ENCODE measurements around the gene RPS6KA2. TPM values are rescaled to one million over a fixed set of nuclear protein-coding genes. Genes with fewer than 3 reads are reported as not detected.
A peak's percentile ranks its signal among the peaks of the same experiment; 100 is the strongest.
"Not testable (repeated sequence)": the region's sequence is repeated elsewhere in the genome, so short reads cannot be mapped to it uniquely, and the experiment has no call there.

Gene RPS6KA2
- total RNA-seq, 2 donors from 2014 or later = 2.9 to 4.0 TPM

GRCh38 chr6:166392755-166393534 is 234.1 kb downstream of the RPS6KA2 start:
- DNase-seq (ENCODE audit: low spot score in 2 of 2); ATAC-seq; H3K36me3 Mint-ChIP-seq; H3K9me3 Mint-ChIP-seq; H3K27ac Mint-ChIP-seq: not testable (repeated sequence)

GRCh38 chr6:166389119-166389518 is 237.9 kb downstream of the RPS6KA2 start:
- no peak for ATAC-seq
- Mint-ChIP-seq H3K27ac (no peak overlapping the region), H3K9me3 (no peaks in the 10 kb centered on the region), H3K36me3 (no peaks in the 10 kb centered on the region)
- no peak for DNase-seq (ENCODE audit: low spot score in 2 of 2)

GRCh38 chr6:166388290-166389004 is 238.6 kb downstream of the RPS6KA2 start:
- Mint-ChIP-seq H3K9me3 (no peaks in the 10 kb centered on the region), H3K36me3 (no peaks in the 10 kb centered on the region), H3K27ac (no peak overlapping the region)
- no peak for DNase-seq (ENCODE audit: low spot score in 2 of 2)
- ATAC-seq = no peak

DNA sequence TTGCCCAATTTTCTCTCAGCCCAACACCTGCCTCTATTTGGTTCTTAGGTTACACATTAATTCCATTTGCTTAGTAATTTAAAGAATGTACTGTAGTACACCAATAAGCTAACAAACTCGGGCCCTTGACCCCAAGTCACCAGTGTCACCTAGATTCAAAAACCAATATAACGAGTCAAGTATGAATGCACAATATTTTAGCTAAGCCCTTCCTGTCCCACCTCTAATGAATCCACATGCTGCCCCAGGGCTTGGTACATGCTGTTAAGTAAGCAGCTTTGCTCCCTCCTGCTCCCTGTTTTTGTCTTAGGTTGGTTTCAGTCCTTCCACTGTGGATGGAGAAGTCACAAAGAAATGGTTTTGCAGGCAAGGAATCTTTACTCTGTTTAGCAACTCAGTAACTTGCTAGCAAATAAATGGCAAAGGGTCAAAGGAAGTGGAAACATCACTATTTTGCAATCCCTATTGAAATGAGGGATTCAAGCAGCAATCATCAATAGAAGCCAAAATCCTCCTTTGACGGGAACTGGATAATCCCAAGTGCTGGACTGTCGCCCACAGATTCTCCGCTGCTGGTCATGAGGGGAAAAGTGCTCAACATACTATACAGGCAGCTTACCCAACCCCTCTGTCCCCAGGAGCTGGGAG is 239.3 kb downstream of the RPS6KA2 start:
- H3K9me3 Mint-ChIP-seq = no peaks in the 10 kb centered on the region

GRCh38 chr6:166387098-166387497 is 240.0 kb downstream of the RPS6KA2 start:
- not testable (repeated sequence) for H3K9me3 Mint-ChIP-seq; ATAC-seq; DNase-seq (ENCODE audit: low spot score in 2 of 2); H3K36me3 Mint-ChIP-seq; H3K27ac Mint-ChIP-seq

More for the DNA sequence above, 239.3 kb downstream of the RPS6KA2 start:
- DNase-seq (ENCODE audit: low spot score in 2 of 2) (no peak), ATAC-seq (no peak)
- H3K27ac Mint-ChIP-seq = no peak overlapping the region
- no peaks in the 10 kb centered on the region for H3K36me3 Mint-ChIP-seq

DNA sequence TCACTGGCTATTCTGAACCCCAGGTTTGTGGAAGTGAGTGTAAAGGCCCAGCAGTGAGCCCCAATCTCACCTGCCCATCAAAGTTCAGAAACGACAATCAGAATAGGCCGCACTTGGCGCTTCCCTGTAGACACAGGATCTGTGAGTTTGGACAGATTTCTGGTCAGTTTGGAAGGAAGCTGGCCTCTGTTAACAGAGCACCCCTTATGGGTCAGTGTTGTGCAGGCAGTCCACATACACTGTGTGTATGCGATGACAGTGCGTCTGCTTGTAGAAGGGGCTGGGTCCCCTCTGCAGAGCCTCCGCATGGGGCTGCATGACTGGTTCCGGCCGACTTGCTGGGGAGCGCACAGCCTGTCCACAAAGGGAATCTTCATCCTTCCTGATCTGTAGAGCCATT is 240.9 kb downstream of the RPS6KA2 start:
- Mint-ChIP-seq H3K9me3 (no peaks in the 10 kb centered on the region), H3K27ac (no peak overlapping the region), H3K36me3 (peaks cover 0 to 7% of the 10 kb centered on the region in 2 donors)
- DNase-seq (ENCODE audit: low spot score in 2 of 2) (no peak), ATAC-seq (no peak)

DNA sequence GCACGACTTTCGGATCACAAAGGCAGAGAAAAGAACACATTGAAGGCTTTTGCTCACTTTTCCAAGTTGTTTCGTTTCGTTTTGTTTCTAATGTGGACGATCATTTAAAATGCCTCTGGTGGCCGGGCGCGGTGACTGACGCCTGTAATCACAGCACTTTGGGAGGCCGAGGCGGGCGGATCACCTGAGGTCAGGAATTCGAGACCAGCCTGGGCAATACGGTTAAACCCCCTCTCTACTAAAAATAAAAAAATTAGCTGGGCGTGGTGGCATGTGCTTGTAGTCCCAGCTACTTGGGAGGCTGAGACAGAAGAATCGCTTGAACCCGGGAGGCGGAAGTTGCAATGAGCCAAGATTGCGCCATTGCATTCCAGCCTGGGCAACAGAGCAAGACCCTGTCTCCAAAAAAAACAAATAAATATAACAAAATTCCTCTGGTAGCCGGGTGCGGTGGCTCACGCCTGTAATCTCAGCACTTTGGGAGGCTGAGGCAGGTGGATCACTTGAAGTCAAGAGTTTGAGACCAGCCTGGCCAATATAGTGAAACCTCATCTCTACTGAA is 243.2 kb downstream of the RPS6KA2 start:
- H3K36me3 Mint-ChIP-seq, H3K9me3 Mint-ChIP-seq, ATAC-seq: not testable (repeated sequence)
- peak overlapping the region; percentile 44 to 57 for H3K27ac Mint-ChIP-seq
- peak in 1 of 2 donors; percentile 19 for DNase-seq (ENCODE audit: low spot score in 2 of 2)

DNA sequence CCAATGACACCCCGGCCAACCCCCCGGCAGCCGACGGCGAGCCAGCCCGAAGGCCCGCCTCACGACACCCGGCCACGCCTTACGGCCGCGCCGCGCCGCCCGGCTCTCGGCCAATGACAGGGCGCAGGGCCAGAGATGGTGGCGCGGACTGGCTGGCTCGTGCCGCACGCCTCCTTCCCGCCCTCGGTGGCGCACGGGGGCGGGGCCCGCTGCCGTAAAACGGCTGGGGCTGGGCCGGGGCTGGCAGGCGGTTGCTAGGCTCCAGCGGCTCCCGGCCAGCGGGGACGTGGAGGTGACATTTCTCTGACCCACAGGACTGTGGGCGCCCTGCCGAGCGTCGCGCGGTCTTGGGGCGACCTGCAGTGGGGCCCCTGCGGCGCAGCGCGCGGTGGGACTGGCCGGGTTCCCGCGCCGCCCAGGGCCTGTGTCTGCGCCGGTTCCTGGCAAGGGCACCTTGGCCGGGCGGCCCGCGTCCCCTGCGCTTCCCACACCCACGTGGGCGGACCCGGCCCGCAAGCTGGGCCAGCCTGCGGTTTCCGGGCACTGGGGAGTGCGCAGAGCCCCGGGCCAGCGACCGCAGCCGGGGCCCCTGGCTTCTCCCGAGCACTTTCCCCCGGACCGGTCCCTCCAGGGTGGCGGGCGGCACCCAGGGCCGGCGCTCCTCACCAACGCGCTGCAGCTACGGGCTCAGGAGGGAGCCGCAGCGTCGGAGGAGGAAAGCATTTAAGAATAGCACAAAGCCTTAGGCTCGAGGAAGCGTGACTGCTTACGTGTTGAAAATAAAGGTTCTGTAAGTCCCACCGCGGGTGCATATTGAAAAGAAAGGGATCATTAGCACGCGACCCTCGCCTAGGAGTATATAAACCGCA is 243.9 kb downstream of the RPS6KA2 start, which contains the start of gene MPC1:
Gene MPC1 (minus strand): TSS at position 8 of the 869 bp plus-strand sequence. CDS start 64 bp downstream, outside the sequence.
- peak; percentile 96 to 98 for DNase-seq (ENCODE audit: low spot score in 2 of 2)
- ATAC-seq = peak; percentile 90 to 94
- Mint-ChIP-seq H3K9me3 (no peaks in the 10 kb centered on the region), H3K36me3 (peaks cover 0 to 7% of the 10 kb centered on the region in 2 donors), H3K27ac (peak within 1 kb of the TSS; percentile 44 to 86)

- Mint-ChIP-seq H3K27ac (peak overlapping the region in 1 of 2 donors; percentile 86), H3K36me3 (peaks cover 0 to 7% of the 10 kb centered on the region in 2 donors), H3K9me3 (no peaks in the 10 kb centered on the region)
- ATAC-seq (peak in 1 of 2 donors; percentile 16), DNase-seq (ENCODE audit: low spot score in 2 of 2) (no peak)
Observed at GRCh38 chr6:166382500-166382932, 244.5 kb downstream of the RPS6KA2 start.

- peak; percentile 25 to 46 for ATAC-seq
- peaks cover 0 to 7% of the 10 kb centered on the region in 2 donors for H3K36me3 Mint-ChIP-seq
- H3K9me3 Mint-ChIP-seq = no peaks in the 10 kb centered on the region
- peak overlapping the region; percentile 2 to 86 for H3K27ac Mint-ChIP-seq
- peak; percentile 72 to 84 for DNase-seq (ENCODE audit: low spot score in 2 of 2)
Observed at GRCh38 chr6:166381733-166382499, 245.1 kb downstream of the RPS6KA2 start.

- ATAC-seq (no peak), DNase-seq (ENCODE audit: low spot score in 2 of 2) (no peak)
- Mint-ChIP-seq H3K27ac (peak overlapping the region; percentile 2 to 86), H3K36me3 (peaks cover 0 to 7% of the 10 kb centered on the region in 2 donors), H3K9me3 (no peaks in the 10 kb centered on the region)
Observed at GRCh38 chr6:166381381-166381732, 245.7 kb downstream of the RPS6KA2 start.

GRCh38 chr6:166379800-166380199 is 247.3 kb downstream of the RPS6KA2 start:
- no peak for DNase-seq (ENCODE audit: low spot score in 2 of 2)
- ATAC-seq = no peak
- Mint-ChIP-seq H3K36me3 (peaks cover 0 to 7% of the 10 kb centered on the region in 2 donors), H3K9me3 (no peaks in the 10 kb centered on the region), H3K27ac (no peak overlapping the region)

- DNase-seq (ENCODE audit: low spot score in 2 of 2) (no peak), ATAC-seq (no peak)
- Mint-ChIP-seq H3K36me3 (peaks cover 0 to 7% of the 10 kb centered on the region in 2 donors), H3K9me3 (no peaks in the 10 kb centered on the region), H3K27ac (no peak overlapping the region)
Observed at GRCh38 chr6:166379103-166379586, 247.9 kb downstream of the RPS6KA2 start.

GRCh38 chr6:166377721-166378120 is 249.3 kb downstream of the RPS6KA2 start:
- DNase-seq (ENCODE audit: low spot score in 2 of 2) (no peak), ATAC-seq (no peak)
- H3K9me3 Mint-ChIP-seq = no peaks in the 10 kb centered on the region
- H3K36me3 Mint-ChIP-seq = peaks cover 0 to 7% of the 10 kb centered on the region in 2 donors
- H3K27ac Mint-ChIP-seq = no peak overlapping the region

DNA sequence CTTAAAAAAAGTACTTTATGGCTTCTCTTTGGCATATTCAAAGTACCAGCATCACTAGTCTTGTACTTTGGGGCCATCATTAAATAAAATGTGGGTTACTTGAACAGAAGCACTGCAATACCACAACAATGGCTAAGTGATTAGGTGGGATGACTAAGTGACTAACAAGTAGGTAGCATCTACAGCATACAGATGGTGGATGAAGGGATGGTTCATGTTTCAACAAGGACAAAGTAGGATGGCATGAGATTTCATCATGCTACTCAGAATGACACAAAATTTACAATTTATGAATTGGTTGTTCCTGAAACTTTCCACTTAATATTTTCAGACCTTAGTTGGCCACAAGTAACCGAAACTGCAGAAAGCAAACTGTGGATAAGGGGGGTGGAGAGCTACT is 252.0 kb downstream of the RPS6KA2 start:
- H3K9me3 Mint-ChIP-seq = no peaks in the 10 kb centered on the region
- no peak overlapping the region for H3K27ac Mint-ChIP-seq
- no peak for DNase-seq (ENCODE audit: low spot score in 2 of 2)
- H3K36me3 Mint-ChIP-seq = no peaks in the 10 kb centered on the region
- peak in 1 of 2 donors; percentile 43 for ATAC-seq
